A673 (cell line): ENCODE results near the gene CCDC85B. TPM values are rescaled to one million over a fixed set of nuclear protein-coding genes. Genes with fewer than 3 reads are reported as not detected.

Experiments
- BruUV-seq: library from RNA; stranded (reverse); fragments of 400-500 nt; replicated peaks from 2 replicates; lab custom pipeline; 2021; lab: Mats Ljungman, UMichigan
- CTCF ChIA-PET: fragments of 300-600 bp; sonication (Branson Sonifier 250); formaldehyde crosslinking; loops from one replicate; lab custom pipeline; 2022; ENCODE audit warnings: antibody characterized with exemption; lab: Charles Lee
- POLR2A ChIA-PET: fragments of 300-600 bp; sonication (Branson Sonifier 250); formaldehyde crosslinking; loops from one replicate; lab custom pipeline; 2022; ENCODE audit warnings: antibody characterized with exemption; ENCODE audit not compliant: low non-redundant PET; lab: Charles Lee
- DNase-seq: peaks from one replicate; pipeline ENCODE4 v3.0.0-alpha.2; 2015; ENCODE audit warnings: low spot score
- H3K27ac ChIP-seq: fragments of 200-600 bp; sonication (generic); 2 replicates; pipeline ENCODE4 v1.5.1; 2016; ENCODE audit warnings: mixed run types, low read depth, mild to moderate bottlenecking, mixed read lengths, antibody characterized with exemption, low read length; ENCODE audit not compliant: poor library complexity, severe bottlenecking
- H3K27me3 ChIP-seq: fragments of 200-600 bp; sonication (generic); replicated peaks from 2 replicates; pipeline ENCODE4 v1.6.1; 2017; ENCODE audit warnings: mixed run types, low read depth, mild to moderate bottlenecking, mixed read lengths, antibody characterized with exemption, low read length; ENCODE audit not compliant: insufficient read depth, poor library complexity
- H3K36me3 ChIP-seq: fragments of 200-600 bp; sonication (generic); 2 replicates; pipeline ENCODE4 v1.6.1; 2016; ENCODE audit warnings: mixed run types, mild to moderate bottlenecking, mixed read lengths, antibody characterized with exemption, low read length; ENCODE audit not compliant: insufficient read depth, poor library complexity, severe bottlenecking
- H3K4me1 ChIP-seq: fragments of 200-600 bp; sonication (generic); 2 replicates; pipeline ENCODE4 v1.6.1; 2017; ENCODE audit warnings: mixed run types, mild to moderate bottlenecking, mixed read lengths, antibody characterized with exemption, low read length; ENCODE audit not compliant: insufficient read depth, poor library complexity, severe bottlenecking
- H3K4me3 ChIP-seq: fragments of 200-600 bp; sonication (generic); 2 replicates; pipeline ENCODE4 v1.5.1; 2016; ENCODE audit warnings: low read depth, mixed run types, mild to moderate bottlenecking, mixed read lengths, low read length; ENCODE audit not compliant: poor library complexity, severe bottlenecking
- H3K9me3 ChIP-seq: fragments of 200-600 bp; sonication (generic); 2 replicates; pipeline ENCODE4 v1.6.1; 2016; ENCODE audit warnings: mixed run types, low read depth, mild to moderate bottlenecking, mixed read lengths, antibody characterized with exemption, low read length; ENCODE audit not compliant: poor library complexity, severe bottlenecking
- CTCF ChIP-seq: fragments of 300-800, 200-600 bp; sonication (generic); conservative IDR thresholded peaks from 2 replicates; pipeline ENCODE4 v1.5.1; 2017; ENCODE audit warnings: low read depth, mild to moderate bottlenecking, antibody characterized with exemption, low read length, moderate library complexity, mixed read lengths
- EZH2 ChIP-seq: fragments of 200-600 bp; sonication (generic); IDR thresholded peaks from 2 replicates; pipeline ENCODE4 v1.6.1; 2017; ENCODE audit warnings: borderline replicate concordance, low read depth, mild to moderate bottlenecking, mixed read lengths, antibody characterized with exemption, low read length; ENCODE audit not compliant: poor library complexity, severe bottlenecking
- intact Hi-C: fragments of 100-400 bp; cut with micrococcal nuclease; formaldehyde crosslinking; loops from one replicate; pipeline ENCODE4 v1.10.0; 2022; ENCODE audit not compliant: unreplicated experiment
- total RNA-seq: library from RNA; stranded (reverse); gene quantifications from 2 replicates; pipeline ENCODE4 v1.2.3, GENCODE V29; 2021

Gene CCDC85B
- total RNA-seq, 1 experiment from 2014 or later = 32.3 TPM

DNA sequence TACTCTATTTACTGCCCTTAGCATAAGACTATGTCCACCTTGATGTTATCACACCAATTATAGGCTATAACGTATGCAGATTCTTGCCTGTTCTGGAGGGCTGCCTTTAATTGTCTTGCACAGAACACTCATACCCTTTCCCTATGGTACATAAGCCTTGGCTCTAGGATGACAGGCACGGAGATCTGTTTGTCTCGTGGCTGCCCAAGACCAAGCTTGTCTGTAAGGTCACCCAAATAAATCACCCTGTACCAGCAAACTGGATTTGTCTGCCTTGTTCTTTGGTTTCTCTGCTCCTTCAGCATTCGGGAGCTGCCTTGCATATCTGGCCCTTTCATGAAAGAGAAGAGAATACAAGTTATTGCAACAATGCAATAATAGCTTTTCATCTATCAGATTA, 47.3 kb downstream of the CCDC85B start:
- no peak for DNase-seq
- Histone ChIP-seq H3K27ac (no peak overlapping the region), H3K9me3 (no peaks in the 10 kb centered on the region), H3K36me3 (no peaks in the 10 kb centered on the region), H3K4me3 (no peak overlapping the region), H3K4me1 (no peaks in the 10 kb centered on the region), H3K27me3 (no peaks in the 10 kb centered on the region)
- ChIA-PET POLR2A (interaction anchor here (0.6 kb wide), 1 partner anchor 428 kb away, joined by 3 read pairs; no protein-coding TSS in a partner anchor), CTCF (no interaction called here)
- TF ChIP-seq CTCF (no peak), EZH2 (no peak)
- no TSS peak for BruUV-seq
- intact Hi-C loops = no loop called here

Other genes with a start within 250 kb of the CCDC85B start
- gene RELA, start 227.8 kb upstream of the CCDC85B start, total RNA-seq = 92.0 and 99.3 TPM in 2 replicates
- 68.1 and 71.3 TPM in 2 replicates for gene KAT5, start 178.4 kb upstream of the CCDC85B start, total RNA-seq
- gene RNASEH2C, start 169.9 kb upstream of the CCDC85B start, total RNA-seq = 73.6 and 80.2 TPM in 2 replicates
- 22.5 and 22.8 TPM in 2 replicates for gene AP5B1, start 109.7 kb upstream of the CCDC85B start, total RNA-seq
- not detected in 2 replicates for gene OVOL1, start 103.6 kb upstream of the CCDC85B start, total RNA-seq
- 2.0 and 2.1 TPM in 2 replicates for gene SNX32, start 56.7 kb upstream of the CCDC85B start, total RNA-seq
- 1,449 and 1,649 TPM in 2 replicates for gene CFL1, start 32.5 kb upstream of the CCDC85B start, total RNA-seq
- 64.6 and 77.4 TPM in 2 replicates for gene MUS81, start 30.2 kb upstream of the CCDC85B start, total RNA-seq
- 31.2 and 37.6 TPM in 2 replicates for gene EFEMP2, start 17.9 kb upstream of the CCDC85B start, total RNA-seq
- gene CTSW, start 10.8 kb upstream of the CCDC85B start, total RNA-seq = not detected in 2 replicates
- 98.5 and 116 TPM in 2 replicates for gene FIBP, start 2.2 kb upstream of the CCDC85B start, total RNA-seq
- gene FOSL1, start 9.7 kb downstream of the CCDC85B start, total RNA-seq = 12.6 and 29.0 TPM in 2 replicates
- gene C11orf68, start 28.4 kb downstream of the CCDC85B start, total RNA-seq = 22.4 and 27.6 TPM in 2 replicates
- 122 and 124 TPM in 2 replicates for gene DRAP1, start 28.8 kb downstream of the CCDC85B start, total RNA-seq
- not detected in 2 replicates for gene TSGA10IP, start 54.8 kb downstream of the CCDC85B start, total RNA-seq
- gene SART1, start 71.1 kb downstream of the CCDC85B start, total RNA-seq = 95.8 and 96.3 TPM in 2 replicates
- 69.4 and 86.2 TPM in 2 replicates for gene EIF1AD, start 111.5 kb downstream of the CCDC85B start, total RNA-seq
- 541 and 556 TPM in 2 replicates for gene BANF1, start 111.8 kb downstream of the CCDC85B start, total RNA-seq
- 2.3 and 3.9 TPM in 2 replicates for gene CST6, start 121.3 kb downstream of the CCDC85B start, total RNA-seq
- gene CATSPER1, start 135.8 kb downstream of the CCDC85B start, total RNA-seq = not detected in 2 replicates
- gene GAL3ST3, start 158.5 kb downstream of the CCDC85B start, total RNA-seq = 1.8 and 2.0 TPM in 2 replicates
- 357 and 358 TPM in 2 replicates for gene SF3B2, start 161.7 kb downstream of the CCDC85B start, total RNA-seq
- 75.7 and 79.1 TPM in 2 replicates for gene PACS1, start 179.6 kb downstream of the CCDC85B start, total RNA-seq